BLaER1 (cell line): ENCODE measurements around the gene DPP9.

ENCODE experiments used
- H3K27ac ChIP-seq: shearing (Covaris generic); formaldehyde crosslinking; 2 replicates; pipeline ENCODE4 v1.8.1; 2022
- H3K27me3 ChIP-seq: shearing (Covaris generic); formaldehyde crosslinking; 2 replicates; pipeline ENCODE4 v1.8.1; 2022
- H3K36me3 ChIP-seq: shearing (Covaris generic); formaldehyde crosslinking; 2 replicates; pipeline ENCODE4 v1.8.1; 2022
- H3K4me1 ChIP-seq: shearing (Covaris generic); formaldehyde crosslinking; 2 replicates; pipeline ENCODE4 v1.8.1; 2022
- H3K4me2 ChIP-seq: shearing (Covaris generic); formaldehyde crosslinking; 2 replicates; pipeline ENCODE4 v1.8.1; 2022
- H3K4me3 ChIP-seq: shearing (Covaris generic); formaldehyde crosslinking; 2 replicates; pipeline ENCODE4 v1.8.1; 2022
- H3K9ac ChIP-seq: shearing (Covaris generic); formaldehyde crosslinking; 2 replicates; pipeline ENCODE4 v1.8.1; 2022
- H3K9me3 ChIP-seq: shearing (Covaris generic); formaldehyde crosslinking; 2 replicates; pipeline ENCODE4 v1.8.1; 2022
- H4K20me1 ChIP-seq: shearing (Covaris generic); formaldehyde crosslinking; 2 replicates; pipeline ENCODE4 v1.8.1; 2022
- Cebpa-rat ChIP-seq: shearing (Covaris generic); IDR thresholded peaks from 2 replicates; pipeline ENCODE4 v1.8.1; 2022

The DPP9 gene

DNA sequence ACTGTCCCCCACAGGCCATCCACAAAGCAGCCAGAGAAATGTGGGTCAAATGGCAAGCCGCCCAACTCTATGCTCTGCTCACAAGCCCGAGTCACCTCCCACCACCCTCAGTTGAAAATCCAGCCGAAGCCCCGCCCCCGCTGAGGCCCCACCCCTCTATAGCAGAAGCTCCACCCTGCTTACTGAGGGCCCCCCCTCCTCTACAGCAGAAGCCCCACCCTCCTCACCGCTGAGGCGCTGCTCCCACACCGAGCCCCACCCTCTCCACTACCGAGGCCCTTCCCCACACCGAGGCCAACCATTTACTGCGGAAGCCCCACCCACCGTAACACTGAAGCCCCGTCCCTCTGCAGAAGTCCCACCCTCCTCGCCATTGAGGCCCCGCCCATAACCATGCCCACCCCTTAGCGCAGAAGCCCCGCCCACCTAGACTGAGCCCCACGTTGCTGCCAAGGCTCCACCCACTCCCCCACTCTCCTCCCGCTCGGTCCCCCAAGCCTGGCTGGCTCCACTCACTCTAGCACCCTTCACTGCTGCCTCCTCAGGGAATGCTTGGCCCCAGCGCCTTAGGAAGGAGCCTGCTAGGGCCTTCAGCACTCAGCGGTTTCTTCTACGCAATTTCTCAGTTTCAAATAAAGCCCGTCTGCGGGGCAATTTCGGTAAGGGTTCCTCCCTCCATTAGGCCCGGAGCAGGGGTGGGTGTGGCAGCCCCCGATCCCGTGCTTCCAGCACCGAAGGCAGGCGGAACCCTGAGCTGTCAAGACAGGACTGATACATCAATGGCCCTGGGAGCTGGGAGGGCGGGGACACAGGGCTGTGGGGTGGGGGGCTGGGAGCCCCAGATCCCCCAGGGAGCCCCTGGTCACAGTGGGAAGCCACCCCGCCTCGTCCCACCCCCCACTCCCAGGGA is 44.5 kb downstream of the DPP9 start:
- Histone ChIP-seq H3K9me3 (no peaks in the 10 kb centered on the region), H3K27me3 (no peaks in the 10 kb centered on the region), H3K4me1 (no peaks in the 10 kb centered on the region), H3K36me3 (peaks cover 83% of the 10 kb centered on the region), H3K27ac (no peak overlapping the region), H4K20me1 (no peaks in the 10 kb centered on the region), H3K4me3 (no peak overlapping the region), H3K4me2 (no peak overlapping the region), H3K9ac (no peak overlapping the region)
- TF ChIP-seq Cebpa-rat: no peak

DNA sequence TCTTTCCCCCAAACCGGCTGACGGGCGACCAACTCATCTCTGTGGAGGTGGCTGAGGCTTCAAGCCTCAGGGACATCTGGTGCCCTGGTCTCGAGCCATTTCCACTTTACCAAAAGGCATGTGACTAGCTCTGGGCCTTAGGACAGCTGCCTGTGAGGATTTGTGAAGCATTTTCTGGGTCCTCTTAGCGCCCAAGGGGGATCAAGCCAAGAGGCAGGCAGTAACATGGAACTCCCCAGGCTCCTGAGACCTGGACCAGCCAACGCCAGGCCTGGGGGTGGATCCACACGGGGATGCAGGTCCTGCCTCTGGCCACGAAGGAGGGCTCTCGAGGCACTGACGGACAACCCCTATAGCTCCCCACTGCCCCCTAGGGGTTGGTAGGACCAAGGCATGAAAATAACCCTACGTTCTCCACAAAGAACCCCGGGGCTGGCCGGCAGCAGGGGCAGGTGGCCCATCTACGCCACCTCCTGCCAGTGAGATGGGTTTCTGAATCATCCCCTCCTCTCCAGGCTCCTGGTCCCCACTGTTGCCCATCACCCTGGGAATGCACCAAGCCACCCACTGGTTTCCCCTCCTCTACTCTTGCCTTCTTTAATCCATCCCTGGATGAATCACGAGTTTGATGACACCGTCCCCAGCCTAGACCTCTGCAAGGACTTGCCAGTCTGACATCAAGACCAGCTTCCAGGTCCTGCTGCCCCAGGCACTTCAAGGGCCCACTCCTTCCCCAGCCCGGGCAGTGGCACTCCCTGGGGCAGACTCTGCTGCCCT is 46.5 kb downstream of the DPP9 start:
- no peaks in the 10 kb centered on the region for H4K20me1 ChIP-seq
- H3K4me2 ChIP-seq: no peak overlapping the region
- H3K4me1 ChIP-seq: no peaks in the 10 kb centered on the region
- no peaks in the 10 kb centered on the region for H3K27me3 ChIP-seq
- TF ChIP-seq Cebpa-rat: no peak
- no peak overlapping the region for H3K4me3 ChIP-seq
- no peak overlapping the region for H3K9ac ChIP-seq
- H3K36me3 ChIP-seq: peaks cover 63% of the 10 kb centered on the region
- H3K9me3 ChIP-seq: no peaks in the 10 kb centered on the region
- no peak overlapping the region for H3K27ac ChIP-seq

GRCh38 chr19:4675346-4675745 is 48.3 kb downstream of the DPP9 start:
- H4K20me1 ChIP-seq: no peaks in the 10 kb centered on the region
- no peak overlapping the region for H3K27ac ChIP-seq
- H3K4me1 ChIP-seq: peaks cover 5% of the 10 kb centered on the region
- H3K4me3 ChIP-seq: no peak overlapping the region
- no peaks in the 10 kb centered on the region for H3K27me3 ChIP-seq
- TF ChIP-seq Cebpa-rat: no peak
- H3K4me2 ChIP-seq: no peak overlapping the region
- peaks cover 45% of the 10 kb centered on the region for H3K36me3 ChIP-seq
- no peak overlapping the region for H3K9ac ChIP-seq
- no peaks in the 10 kb centered on the region for H3K9me3 ChIP-seq

- H3K27me3 ChIP-seq: no peaks in the 10 kb centered on the region
- no peak for TF ChIP-seq Cebpa-rat
Measured at GRCh38 chr19:4673726-4674125, 49.9 kb downstream of the DPP9 start.

GRCh38 chr19:4673216-4673615 is 50.4 kb downstream of the DPP9 start:
- peaks cover 32% of the 10 kb centered on the region for H3K36me3 ChIP-seq
- H3K4me1 ChIP-seq: peaks cover 17% of the 10 kb centered on the region
- no peak for TF ChIP-seq Cebpa-rat
- H3K27me3 ChIP-seq: no peaks in the 10 kb centered on the region
- H3K4me2 ChIP-seq: no peak overlapping the region
- H4K20me1 ChIP-seq: peaks cover 9% of the 10 kb centered on the region; the same call in 1 of the 2 replicates
- no peak overlapping the region for H3K9ac ChIP-seq
- H3K4me3 ChIP-seq: no peak overlapping the region
- no peaks in the 10 kb centered on the region for H3K9me3 ChIP-seq
- no peak overlapping the region for H3K27ac ChIP-seq

More at GRCh38 chr19:4673726-4674125, 49.9 kb downstream of the DPP9 start:
- no peak overlapping the region for H3K4me3 ChIP-seq
- H3K4me2 ChIP-seq: no peak overlapping the region
- H4K20me1 ChIP-seq: peaks cover 9% of the 10 kb centered on the region; the same call in 1 of the 2 replicates
- no peak overlapping the region for H3K9ac ChIP-seq
- peaks cover 14% of the 10 kb centered on the region for H3K4me1 ChIP-seq
- H3K27ac ChIP-seq: no peak overlapping the region
- peaks cover 32% of the 10 kb centered on the region for H3K36me3 ChIP-seq
- H3K9me3 ChIP-seq: no peaks in the 10 kb centered on the region

DNA sequence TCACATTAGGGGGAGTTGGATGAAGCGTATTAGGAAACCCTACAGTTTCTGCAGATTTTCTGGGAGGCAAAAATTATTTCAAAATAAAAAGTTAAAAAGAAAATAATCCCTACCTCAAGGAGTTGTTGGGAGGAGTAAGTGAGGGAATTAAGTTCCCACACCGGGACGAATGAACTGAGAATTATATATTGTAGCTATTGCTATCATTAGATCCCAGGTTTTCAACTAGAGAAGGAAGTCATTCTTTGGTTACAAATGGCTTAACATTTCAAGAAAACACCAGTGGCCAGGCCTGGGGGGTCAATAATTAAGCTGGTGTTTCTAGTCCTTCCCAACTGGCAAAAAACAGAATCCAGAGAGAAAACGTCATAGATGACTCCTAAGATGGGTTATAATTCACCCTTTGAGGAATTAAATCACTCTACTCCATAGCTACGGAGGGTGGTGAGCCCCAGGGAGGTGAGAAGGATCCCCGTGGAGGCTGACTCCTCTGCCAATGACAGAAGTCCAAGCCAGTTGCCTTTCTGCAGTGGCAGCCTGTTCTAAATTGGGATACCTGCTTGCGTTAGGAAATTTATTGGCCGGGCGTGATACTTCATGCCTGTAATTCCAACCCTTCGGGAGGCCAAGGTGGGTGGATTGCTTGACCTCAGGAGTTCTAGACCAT is 52.3 kb downstream of the DPP9 start:
- Histone ChIP-seq H3K4me1 (peaks cover 17% of the 10 kb centered on the region), H3K36me3 (peaks cover 32% of the 10 kb centered on the region), H3K4me3 (no peak overlapping the region), H3K9ac (no peak overlapping the region), H3K27ac (no peak overlapping the region), H3K9me3 (no peaks in the 10 kb centered on the region), H3K27me3 (no peaks in the 10 kb centered on the region), H3K4me2 (no peak overlapping the region), H4K20me1 (peaks cover 9% of the 10 kb centered on the region; the same call in 1 of the 2 replicates)
- TF ChIP-seq Cebpa-rat: no peak

- Histone ChIP-seq H3K4me3 (peak within 1 kb of the TSS; percentile 90), H3K9me3 (no peaks in the 10 kb centered on the region), H3K4me2 (peak within 1 kb of the TSS; percentile 96), H3K36me3 (peaks cover 36% of the 10 kb centered on the region), H3K27ac (peak within 1 kb of the TSS; percentile 83), H3K9ac (peak within 1 kb of the TSS; percentile 90), H4K20me1 (peaks cover 11% of the 10 kb centered on the region; the same call in 1 of the 2 replicates), H3K27me3 (no peaks in the 10 kb centered on the region), H3K4me1 (peaks cover 17% of the 10 kb centered on the region)
- TF ChIP-seq Cebpa-rat: no peak
Measured at GRCh38 chr19:4669723-4670480, 53.7 kb downstream of the DPP9 start, which contains the start of gene MYDGF. MYDGF (minus strand) TSS chr19:4670342; CDS start chr19:4670334, 8 bp downstream.

GRCh38 chr19:4664642-4665041 is 59.0 kb downstream of the DPP9 start:
- H3K9me3 ChIP-seq: no peaks in the 10 kb centered on the region
- no peak overlapping the region for H3K4me2 ChIP-seq
- TF ChIP-seq Cebpa-rat: no peak
- no peak overlapping the region for H3K9ac ChIP-seq
- peaks cover 45% of the 10 kb centered on the region for H4K20me1 ChIP-seq
- H3K27ac ChIP-seq: no peak overlapping the region
- no peak overlapping the region for H3K4me3 ChIP-seq
- H3K27me3 ChIP-seq: no peaks in the 10 kb centered on the region
- H3K4me1 ChIP-seq: peaks cover 22% of the 10 kb centered on the region
- H3K36me3 ChIP-seq: peaks cover 80% of the 10 kb centered on the region

GRCh38 chr19:4662812-4663211 is 60.8 kb downstream of the DPP9 start:
- H3K9ac ChIP-seq: no peak overlapping the region
- no peaks in the 10 kb centered on the region for H3K27me3 ChIP-seq
- H3K4me3 ChIP-seq: no peak overlapping the region
- no peak for TF ChIP-seq Cebpa-rat
- no peaks in the 10 kb centered on the region for H3K9me3 ChIP-seq
- H4K20me1 ChIP-seq: peaks cover 46% of the 10 kb centered on the region
- no peak overlapping the region for H3K27ac ChIP-seq
- peaks cover 89% of the 10 kb centered on the region for H3K36me3 ChIP-seq
- H3K4me2 ChIP-seq: no peak overlapping the region
- peaks cover 11% of the 10 kb centered on the region for H3K4me1 ChIP-seq
